ENCODE data around the gene OSGIN1.

OSGIN1 gene

GRCh38 chr16:83996481-83997252, 43.6 kb downstream of the OSGIN1 start:
- no peaks in the 10 kb centered on the region for H3K36me3 ChIP-seq (ENCODE audit: control insufficient read depth in 2 of 2, insufficient read depth in 1 of 2, low read length in 2 of 2)
- no peak overlapping the region for H3K4me3 ChIP-seq (ENCODE audit: low read depth, low read length)
- no peaks in the 10 kb centered on the region for H3K4me1 ChIP-seq (ENCODE audit: control insufficient read depth, insufficient read depth, low read length)
- CTCF ChIA-PET: interaction anchor here (0.6 to 1.4 kb wide), 5 partner anchors 10 to 626 kb away, joined by 3 to 5 read pairs (median 3); no protein-coding TSS in a partner anchor
- POLR2A ChIA-PET: interaction anchor here (1.0 kb wide), 1 partner anchor 17 kb away, joined by 3 read pairs; no protein-coding TSS in a partner anchor
- H3K9me3 ChIP-seq (ENCODE audit: control insufficient read depth, insufficient read depth, low read depth, low read length): no peaks in the 10 kb centered on the region
- H3K27ac ChIP-seq (ENCODE audit: extremely low read depth, low read depth, low read length): no peak overlapping the region
- TF ChIP-seq MYNN (tag by site-specific recombination; IDR thresholded peaks at IDR 0.05; ENCODE audit: borderline replicate concordance): no peak
- 0 out of 2 replicates have a peak, but pooled peaks have one; percentile 27 for TF ChIP-seq CTCF (tag by site-specific recombination; IDR thresholded peaks at IDR 0.05)

GRCh38 chr16:83998091-83998490, 45.1 kb downstream of the OSGIN1 start:
- POLR2A ChIA-PET: no interaction called here
- no peaks in the 10 kb centered on the region for H3K36me3 ChIP-seq (ENCODE audit: control insufficient read depth in 2 of 2, insufficient read depth in 1 of 2, low read length in 2 of 2)
- no peaks in the 10 kb centered on the region for H3K9me3 ChIP-seq (ENCODE audit: control insufficient read depth, insufficient read depth, low read depth, low read length)
- H3K4me3 ChIP-seq (ENCODE audit: low read depth, low read length): no peak overlapping the region
- no peak overlapping the region for H3K27ac ChIP-seq (ENCODE audit: extremely low read depth, low read depth, low read length)
- CTCF ChIA-PET: interaction anchor here (1.0 kb wide), 1 partner anchor 16 kb away, joined by 4 read pairs; no protein-coding TSS in a partner anchor
- no peaks in the 10 kb centered on the region for H3K4me1 ChIP-seq (ENCODE audit: control insufficient read depth, insufficient read depth, low read length)
- TF ChIP-seq ZNF561 (tag by site-specific recombination; IDR thresholded peaks at IDR 0.05; ENCODE audit: borderline replicate concordance): no peak
- TF ChIP-seq GLI2 (tag by site-specific recombination; IDR thresholded peaks at IDR 0.05; ENCODE audit: borderline replicate concordance, low read depth): no peak
- TF ChIP-seq ZNF121 (tag by site-specific recombination; IDR thresholded peaks at IDR 0.05): no peak
- no peak for TF ChIP-seq ZSCAN18 (tag by site-specific recombination; IDR thresholded peaks at IDR 0.05)
- TF ChIP-seq ZNF677 (tag by site-specific recombination; IDR thresholded peaks at IDR 0.05): no peak
- no peak for TF ChIP-seq ZNF292 (tag by site-specific recombination; IDR thresholded peaks at IDR 0.05; ENCODE audit: borderline replicate concordance, low read depth)
- TF ChIP-seq SCRT1 (tag by site-specific recombination; IDR thresholded peaks at IDR 0.05; ENCODE audit: borderline replicate concordance): no peak
- TF ChIP-seq TCF7L2 (IDR thresholded peaks at IDR 0.05; ENCODE audit: borderline replicate concordance, low read depth, low read length): no peak

- ChIA-PET POLR2A (no interaction called here), CTCF (interaction anchor here (0.6 kb wide), 1 partner anchor 12 kb away, joined by 5 read pairs; no protein-coding TSS in a partner anchor)
- TF ChIP-seq KLF8 (tag by site-specific recombination; IDR thresholded peaks at IDR 0.05) (no peak), ZNF529 (tag by site-specific recombination; IDR thresholded peaks at IDR 0.05; ENCODE audit: insufficient replicate concordance) (no peak), ZNF623 (tag by site-specific recombination; IDR thresholded peaks at IDR 0.05) (no peak), ZNF776 (tag by site-specific recombination; IDR thresholded peaks at IDR 0.05; ENCODE audit: borderline replicate concordance) (no peak), ZNF221 (tag by site-specific recombination; IDR thresholded peaks at IDR 0.05; ENCODE audit: borderline replicate concordance) (no peak), GLIS1 (tag by site-specific recombination; IDR thresholded peaks at IDR 0.05) (peak; percentile 26; the same call in 1 of the 2 replicates)
These were observed 48.1 kb downstream of the OSGIN1 start for GRCh38 chr16:84000989-84001642.

More at GRCh38 chr16:84000989-84001642, 48.1 kb downstream of the OSGIN1 start:
- Histone ChIP-seq H3K4me1 (ENCODE audit: control insufficient read depth, insufficient read depth, low read length) (no peaks in the 10 kb centered on the region), H3K4me3 (ENCODE audit: low read depth, low read length) (no peak overlapping the region), H3K9me3 (ENCODE audit: control insufficient read depth, insufficient read depth, low read depth, low read length) (no peaks in the 10 kb centered on the region), H3K27ac (ENCODE audit: extremely low read depth, low read depth, low read length) (no peak overlapping the region), H3K36me3 (ENCODE audit: control insufficient read depth in 2 of 2, insufficient read depth in 1 of 2, low read length in 2 of 2) (no peaks in the 10 kb centered on the region)
